ENCODE data around the gene SGTB. TPM values are rescaled to one million over a fixed set of nuclear protein-coding genes. Genes with fewer than 3 reads are reported as not detected.
"Not testable (repeated sequence)": the region's sequence is repeated elsewhere in the genome, so short reads cannot be mapped to it uniquely, and the experiment has no call there.

Gene SGTB
- polyA plus RNA-seq, 6 donors from 2014 or later, result 1.9 to 4.3 (median 3.2) TPM

DNA sequence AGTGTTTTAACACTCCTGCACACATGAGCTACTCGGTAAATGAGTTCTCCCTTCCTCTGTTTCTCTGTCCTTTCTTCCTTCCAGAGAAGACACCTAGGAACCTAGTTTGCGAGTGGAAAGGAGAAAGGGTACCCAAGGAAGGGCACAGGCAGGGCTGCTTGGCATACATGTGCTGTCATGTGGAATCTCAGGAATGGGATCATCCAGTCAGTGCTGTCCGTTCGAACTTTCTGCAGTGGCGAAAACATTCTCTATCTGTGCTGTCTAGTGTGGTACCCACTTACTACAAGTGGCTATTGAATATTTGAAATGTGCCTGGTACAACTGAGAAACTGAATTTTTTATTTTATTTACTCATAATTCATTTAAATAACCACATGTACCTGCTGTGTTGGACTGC is 28.0 kb upstream of the SGTB start:
- no peak overlapping the region for H3K4me3 Mint-ChIP-seq
- no peaks in the 10 kb centered on the region for H3K36me3 Mint-ChIP-seq
- H3K4me1 Mint-ChIP-seq, result no peaks in the 10 kb centered on the region
- peaks cover 0 to 7% (median 0%) of the 10 kb centered on the region in 7 donors for H3K9me3 Mint-ChIP-seq
- no peak for DNase-seq
- ATAC-seq (ENCODE audit: low read depth in 2 of 2), result no peak
- H3K27me3 Mint-ChIP-seq, result no peaks in the 10 kb centered on the region
- H3K27ac Mint-ChIP-seq, result peak overlapping the region in 1 of 6 donors; percentile 5

DNA sequence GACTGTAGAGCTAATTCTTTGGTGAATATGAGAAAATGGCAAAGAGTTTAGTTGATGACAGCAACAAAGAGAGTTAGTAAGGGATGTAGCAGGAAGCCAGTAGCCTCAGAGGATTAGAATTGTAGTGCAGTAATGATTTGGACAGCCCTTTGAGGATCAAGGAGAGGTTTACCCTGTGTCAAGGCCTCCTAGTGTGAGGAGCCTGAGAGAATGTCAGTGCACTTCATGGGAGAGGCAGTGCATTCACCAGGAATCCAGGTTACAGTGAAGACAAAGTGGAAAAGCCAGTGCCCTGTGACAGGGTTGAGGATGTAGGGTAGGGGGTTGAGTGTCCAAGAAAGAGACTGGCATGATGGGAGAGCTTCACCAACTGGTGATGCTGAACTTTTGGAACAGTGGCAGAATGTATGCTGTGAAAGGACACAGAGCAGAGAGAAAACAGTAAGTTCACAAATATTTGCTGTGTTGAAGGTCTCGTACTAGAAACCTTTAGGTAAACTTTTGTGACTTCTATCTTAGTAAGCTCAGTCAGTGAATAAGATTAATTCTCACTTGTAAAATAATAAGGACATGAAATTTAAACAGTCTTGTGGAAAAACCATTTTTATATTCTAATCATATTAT is 27.4 kb upstream of the SGTB start:
- H3K36me3 Mint-ChIP-seq, result no peaks in the 10 kb centered on the region
- no peak overlapping the region for H3K27ac Mint-ChIP-seq
- H3K4me1 Mint-ChIP-seq, result no peaks in the 10 kb centered on the region
- DNase-seq (no peak), ATAC-seq (ENCODE audit: low read depth in 2 of 2) (no peak)
- H3K27me3 Mint-ChIP-seq, result no peaks in the 10 kb centered on the region
- peaks cover 0 to 7% (median 0%) of the 10 kb centered on the region in 7 donors for H3K9me3 Mint-ChIP-seq
- no peak overlapping the region for H3K4me3 Mint-ChIP-seq

DNA sequence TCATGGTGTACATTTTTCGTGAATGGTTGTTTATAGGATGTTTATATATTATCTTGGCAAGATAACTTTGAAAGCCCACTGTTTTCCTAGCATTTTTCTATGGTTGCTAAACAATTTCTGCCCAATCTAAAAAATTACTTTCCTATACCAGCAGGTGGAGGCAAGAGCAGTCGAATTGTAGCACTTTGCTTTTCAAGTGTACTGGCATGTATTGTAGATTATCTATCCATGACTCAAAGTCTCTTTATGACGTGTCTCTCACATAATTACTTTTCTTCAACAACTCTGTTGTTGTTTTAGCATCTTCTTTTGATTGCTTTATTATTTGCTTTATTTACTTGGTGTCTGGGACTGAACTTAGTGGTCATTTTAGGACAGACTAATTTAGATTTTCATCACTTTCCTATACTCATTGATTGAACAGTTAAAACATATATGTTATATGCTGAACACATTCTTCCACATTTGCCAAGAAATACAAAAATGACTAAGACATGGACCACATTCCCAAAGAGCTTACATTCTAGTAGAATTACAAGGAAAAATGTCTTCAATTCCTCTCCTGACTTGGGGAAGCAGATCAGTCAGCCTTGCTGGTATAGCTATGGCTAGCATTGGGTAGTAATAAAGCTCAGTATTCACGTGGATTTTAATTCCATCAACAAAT is 20.8 kb upstream of the SGTB start:
- peak; percentile 49 for ATAC-seq (ENCODE audit: low read depth in 2 of 2)
- DNase-seq, result peak; percentile 11
- H3K27ac Mint-ChIP-seq, result peak overlapping the region in 1 of 6 donors; percentile 75
- H3K36me3 Mint-ChIP-seq, result no peaks in the 10 kb centered on the region
- no peaks in the 10 kb centered on the region for H3K27me3 Mint-ChIP-seq
- H3K9me3 Mint-ChIP-seq, result peaks cover 0 to 4% (median 0%) of the 10 kb centered on the region in 7 donors
- no peaks in the 10 kb centered on the region for H3K4me1 Mint-ChIP-seq
- no peak overlapping the region for H3K4me3 Mint-ChIP-seq

DNA sequence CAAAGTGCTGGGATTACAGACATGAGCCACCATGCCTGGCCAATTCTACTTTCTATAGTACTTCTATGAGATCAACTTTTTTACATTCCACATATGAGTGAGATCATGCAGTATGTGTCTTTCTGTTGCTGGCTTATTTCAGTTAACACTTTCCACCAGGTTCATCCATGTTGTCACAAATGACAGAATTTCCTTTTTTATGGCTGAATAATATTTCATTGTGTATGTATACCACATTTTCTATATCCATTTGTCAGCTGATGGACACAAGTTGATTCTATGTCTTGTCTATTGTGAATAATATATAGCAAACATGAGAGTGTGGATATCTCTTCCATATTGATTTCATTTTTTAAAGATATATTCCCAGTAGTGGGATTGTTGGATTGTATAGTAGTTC is 17.3 kb upstream of the SGTB start:
- no peaks in the 10 kb centered on the region for H3K36me3 Mint-ChIP-seq
- H3K27ac Mint-ChIP-seq, result no peak overlapping the region
- peaks cover 10 to 13% (median 12%) of the 10 kb centered on the region in 3 donors for H3K4me1 Mint-ChIP-seq
- DNase-seq (no peak), ATAC-seq (ENCODE audit: low read depth in 2 of 2) (no peak)
- peaks cover 0 to 7% (median 0%) of the 10 kb centered on the region in 7 donors for H3K9me3 Mint-ChIP-seq
- H3K27me3 Mint-ChIP-seq, result no peaks in the 10 kb centered on the region
- no peak overlapping the region for H3K4me3 Mint-ChIP-seq

DNA sequence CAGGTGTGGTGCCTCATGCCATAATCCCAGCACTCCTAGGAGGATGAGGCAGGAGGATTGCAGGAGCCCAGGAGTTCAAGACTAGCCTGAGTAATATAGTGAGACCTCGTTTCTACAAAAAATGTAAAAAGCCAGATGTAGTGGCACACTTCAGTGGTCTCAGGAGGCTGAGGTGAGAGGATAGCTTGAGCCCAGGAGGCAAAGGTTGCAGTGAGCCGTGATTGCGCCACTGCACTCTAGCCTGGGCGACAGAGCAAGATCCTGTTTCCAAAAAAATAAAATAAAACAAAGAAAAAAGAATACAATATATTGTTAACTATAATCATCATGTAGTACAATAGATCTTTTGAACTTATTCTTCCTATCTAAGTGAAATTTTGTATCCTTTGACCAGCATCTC is 16.4 kb upstream of the SGTB start:
- H3K4me3 Mint-ChIP-seq, result no peak overlapping the region
- no peaks in the 10 kb centered on the region for H3K27me3 Mint-ChIP-seq
- peaks cover 0 to 7% (median 0%) of the 10 kb centered on the region in 7 donors for H3K9me3 Mint-ChIP-seq
- no peak overlapping the region for H3K27ac Mint-ChIP-seq
- H3K4me1 Mint-ChIP-seq, result peaks cover 10 to 13% (median 12%) of the 10 kb centered on the region in 3 donors
- no peak for DNase-seq
- ATAC-seq (ENCODE audit: low read depth in 2 of 2), result no peak
- no peaks in the 10 kb centered on the region for H3K36me3 Mint-ChIP-seq

DNA sequence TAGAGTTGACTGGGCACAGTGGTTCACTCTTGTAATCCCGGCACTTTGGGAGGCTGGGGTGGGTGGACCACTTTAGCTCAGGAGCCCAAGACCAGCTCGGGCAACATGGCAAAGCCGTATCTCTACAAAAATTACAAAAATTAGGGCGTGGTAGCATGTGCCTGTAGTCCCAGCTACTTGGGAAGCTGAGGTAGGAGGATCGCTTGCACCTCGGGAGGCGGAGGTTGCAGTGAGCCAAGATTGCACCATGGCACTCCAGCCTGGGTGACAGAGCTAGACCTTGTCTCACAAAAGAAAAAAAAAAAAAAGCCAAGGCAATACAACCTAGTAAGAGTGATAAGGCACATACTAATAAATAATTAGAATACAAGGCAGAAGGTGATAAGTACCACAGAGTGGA is 15.9 kb upstream of the SGTB start:
- no peaks in the 10 kb centered on the region for H3K36me3 Mint-ChIP-seq
- H3K27ac Mint-ChIP-seq, result no peak overlapping the region
- no peaks in the 10 kb centered on the region for H3K27me3 Mint-ChIP-seq
- H3K4me3 Mint-ChIP-seq, result no peak overlapping the region
- DNase-seq (no peak), ATAC-seq (ENCODE audit: low read depth in 2 of 2) (no peak)
- peaks cover 0 to 7% (median 0%) of the 10 kb centered on the region in 7 donors for H3K9me3 Mint-ChIP-seq
- peaks cover 10 to 13% (median 12%) of the 10 kb centered on the region in 3 donors for H3K4me1 Mint-ChIP-seq

DNA sequence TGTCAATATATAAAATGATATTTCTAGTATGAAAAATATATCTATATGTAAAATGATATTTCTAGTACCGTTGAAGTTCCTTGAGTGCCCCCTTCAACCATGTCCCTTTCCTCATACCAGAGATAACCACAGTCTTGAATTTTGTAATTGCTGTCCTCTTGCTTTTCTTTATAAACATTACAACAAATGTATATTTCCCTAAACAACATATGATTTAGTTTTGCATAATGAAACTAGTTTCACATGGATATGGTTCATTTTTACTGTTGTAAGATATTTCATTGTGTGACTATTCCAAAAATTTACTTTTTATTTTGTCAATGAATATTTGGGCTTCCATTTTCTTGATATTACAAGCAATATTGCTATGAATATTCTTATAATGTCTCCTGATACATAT is 14.1 kb upstream of the SGTB start:
- Mint-ChIP-seq H3K27me3 (no peaks in the 10 kb centered on the region), H3K9me3 (peaks cover 0 to 7% (median 0%) of the 10 kb centered on the region in 7 donors), H3K27ac (no peak overlapping the region), H3K36me3 (no peaks in the 10 kb centered on the region), H3K4me1 (peaks cover 13 to 22% (median 17%) of the 10 kb centered on the region in 3 donors), H3K4me3 (peak overlapping the region in 1 of 8 donors; percentile 31)
- ATAC-seq (ENCODE audit: low read depth in 2 of 2) (no peak), DNase-seq (no peak)

DNA sequence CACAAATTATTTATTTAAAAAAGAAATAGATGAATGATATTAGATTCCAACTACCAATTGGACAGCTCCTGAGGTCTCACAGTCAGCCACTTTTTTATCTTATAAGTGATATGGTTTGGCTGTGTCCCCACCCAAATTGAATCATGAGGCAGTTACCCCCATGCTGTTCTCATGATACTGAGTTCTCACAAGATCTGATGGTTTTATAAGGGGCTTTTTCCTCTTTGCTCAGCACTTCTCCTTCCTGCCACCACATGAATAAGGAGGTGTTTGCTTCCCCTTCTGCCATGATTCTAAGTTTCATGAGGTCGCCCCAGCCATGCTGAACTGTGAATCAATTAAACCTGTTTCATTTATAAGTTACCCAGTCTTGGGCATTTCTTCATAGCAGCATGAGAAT is 13.0 kb upstream of the SGTB start:
- Mint-ChIP-seq H3K27me3 (no peaks in the 10 kb centered on the region), H3K27ac (peak overlapping the region in 5 of 6 donors; percentile 4 to 87 (median 62))
- ATAC-seq (ENCODE audit: low read depth in 2 of 2), result peak; percentile 86

DNA sequence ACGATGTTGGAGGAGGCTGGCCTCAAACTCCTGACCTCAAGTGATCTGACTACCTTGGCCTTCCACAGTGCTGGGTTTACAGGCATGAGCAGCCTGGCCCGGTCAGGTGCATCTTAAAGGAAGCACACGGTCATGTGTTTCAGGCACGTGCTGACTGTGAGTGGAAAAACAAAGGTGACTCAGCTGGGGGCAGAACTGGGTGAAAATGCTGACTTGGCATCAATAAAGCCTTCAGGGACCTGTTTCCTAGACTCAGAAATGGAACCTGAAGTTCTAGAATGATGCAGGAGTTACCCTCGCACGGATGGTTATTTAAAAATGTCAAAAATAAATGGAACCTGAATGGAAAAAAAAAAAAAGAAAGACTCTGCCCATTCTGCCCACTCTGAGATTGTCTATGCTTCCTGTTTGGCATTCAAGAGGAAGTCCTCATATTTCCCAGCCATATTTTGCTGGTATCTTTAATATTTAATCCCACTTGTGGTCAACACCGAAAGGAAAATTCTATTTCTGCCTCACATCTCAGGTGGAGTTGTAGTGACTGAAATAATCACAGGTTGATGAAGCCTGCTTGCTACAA is 12.4 kb upstream of the SGTB start:
- not testable (repeated sequence) for H3K36me3 Mint-ChIP-seq; H3K27me3 Mint-ChIP-seq; DNase-seq; H3K9me3 Mint-ChIP-seq; ATAC-seq (ENCODE audit: low read depth in 2 of 2)
- peak overlapping the region in 1 of 8 donors; percentile 59 for H3K4me3 Mint-ChIP-seq
- H3K27ac Mint-ChIP-seq, result peak overlapping the region in 5 of 6 donors; percentile 4 to 87 (median 62)
- peaks cover 13 to 25% (median 20%) of the 10 kb centered on the region in 3 donors for H3K4me1 Mint-ChIP-seq

More for the DNA sequence above, 13.0 kb upstream of the SGTB start:
- Mint-ChIP-seq H3K4me1 (peaks cover 13 to 25% (median 20%) of the 10 kb centered on the region in 3 donors), H3K4me3 (peak overlapping the region in 1 of 8 donors; percentile 0), H3K36me3 (no peaks in the 10 kb centered on the region), H3K9me3 (peaks cover 0 to 7% (median 0%) of the 10 kb centered on the region in 7 donors)
- peak; percentile 54 for DNase-seq

DNA sequence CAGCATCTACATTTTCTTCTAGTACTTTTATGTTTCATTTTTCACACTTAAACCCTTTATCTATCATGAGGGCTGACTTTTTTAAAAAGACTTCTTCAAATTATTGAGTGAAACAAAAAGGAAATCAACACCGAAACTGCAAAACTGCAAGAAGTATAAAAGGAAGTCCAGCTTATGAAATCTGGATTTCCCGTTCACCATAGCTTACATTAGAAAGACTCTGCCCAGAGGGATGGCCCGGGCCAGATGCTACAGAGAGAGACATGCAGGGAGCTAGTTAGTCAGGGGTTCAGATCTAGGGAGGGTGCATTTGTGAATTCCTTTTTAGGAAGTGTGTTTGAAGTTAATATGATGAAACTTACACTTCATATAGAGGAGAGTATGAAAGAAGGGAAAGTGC is 10.1 kb upstream of the SGTB start:
- H3K9me3 Mint-ChIP-seq; H3K27me3 Mint-ChIP-seq; H3K36me3 Mint-ChIP-seq; ATAC-seq (ENCODE audit: low read depth in 2 of 2): not testable (repeated sequence)
- H3K4me3 Mint-ChIP-seq, result peak overlapping the region in 1 of 8 donors; percentile 83
- H3K4me1 Mint-ChIP-seq, result peaks cover 13 to 33% (median 20%) of the 10 kb centered on the region in 3 donors
- peak; percentile 24 for DNase-seq
- peak overlapping the region in 3 of 6 donors; percentile 69 to 92 (median 87) for H3K27ac Mint-ChIP-seq

DNA sequence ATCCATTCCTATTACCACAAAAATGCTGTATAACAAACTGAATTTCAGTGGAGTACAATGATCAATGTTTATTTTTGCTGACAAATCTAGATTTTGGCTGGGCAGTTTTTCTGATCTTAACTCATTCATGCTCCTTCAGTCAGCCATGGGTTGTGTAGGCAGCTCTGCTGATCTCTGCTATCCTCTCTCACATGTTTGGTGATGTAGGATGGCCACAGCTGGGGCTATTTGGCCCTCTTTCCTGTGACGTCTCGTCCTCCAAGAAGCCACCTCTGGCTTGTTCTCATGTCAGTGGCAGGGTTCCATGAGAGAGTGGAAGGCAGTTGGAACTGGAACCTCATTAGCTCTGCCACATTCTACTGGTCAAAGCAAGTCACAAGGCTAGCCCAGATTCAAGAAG is 9.0 kb upstream of the SGTB start:
- no peaks in the 10 kb centered on the region for H3K27me3 Mint-ChIP-seq
- H3K27ac Mint-ChIP-seq, result peak overlapping the region in 1 of 6 donors; percentile 11
- H3K4me1 Mint-ChIP-seq, result peaks cover 13 to 35% (median 20%) of the 10 kb centered on the region in 3 donors
- DNase-seq (no peak), ATAC-seq (ENCODE audit: low read depth in 2 of 2) (no peak)
- H3K4me3 Mint-ChIP-seq, result no peak overlapping the region
- no peaks in the 10 kb centered on the region for H3K36me3 Mint-ChIP-seq
- peaks cover 0 to 5% (median 0%) of the 10 kb centered on the region in 7 donors for H3K9me3 Mint-ChIP-seq

DNA sequence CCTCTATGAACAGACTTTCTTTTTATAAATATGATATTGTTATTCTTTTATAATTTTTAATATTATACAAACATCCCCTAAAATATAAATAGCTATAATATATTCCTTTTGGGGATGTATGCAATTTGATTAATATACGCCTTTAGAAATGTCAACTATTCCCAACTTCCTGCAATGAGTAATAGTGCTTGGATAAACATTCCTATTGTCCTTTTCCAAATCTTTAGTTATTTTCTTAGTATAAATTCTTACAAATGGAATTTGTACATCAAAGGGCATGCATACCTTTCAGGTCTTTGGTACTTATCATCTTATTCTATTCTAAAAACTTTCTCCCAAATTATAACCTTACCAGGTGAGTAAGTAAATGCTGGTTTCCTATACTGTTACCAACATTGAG is 6.3 kb upstream of the SGTB start:
- no peak for DNase-seq
- no peak overlapping the region for H3K4me3 Mint-ChIP-seq
- H3K36me3 Mint-ChIP-seq, result no peaks in the 10 kb centered on the region
- no peaks in the 10 kb centered on the region for H3K9me3 Mint-ChIP-seq
- no peaks in the 10 kb centered on the region for H3K27me3 Mint-ChIP-seq
- H3K4me1 Mint-ChIP-seq, result peaks cover 1 to 25% (median 12%) of the 10 kb centered on the region in 3 donors
- no peak for ATAC-seq (ENCODE audit: low read depth in 2 of 2)
- H3K27ac Mint-ChIP-seq, result peak overlapping the region in 1 of 6 donors; percentile 33

DNA sequence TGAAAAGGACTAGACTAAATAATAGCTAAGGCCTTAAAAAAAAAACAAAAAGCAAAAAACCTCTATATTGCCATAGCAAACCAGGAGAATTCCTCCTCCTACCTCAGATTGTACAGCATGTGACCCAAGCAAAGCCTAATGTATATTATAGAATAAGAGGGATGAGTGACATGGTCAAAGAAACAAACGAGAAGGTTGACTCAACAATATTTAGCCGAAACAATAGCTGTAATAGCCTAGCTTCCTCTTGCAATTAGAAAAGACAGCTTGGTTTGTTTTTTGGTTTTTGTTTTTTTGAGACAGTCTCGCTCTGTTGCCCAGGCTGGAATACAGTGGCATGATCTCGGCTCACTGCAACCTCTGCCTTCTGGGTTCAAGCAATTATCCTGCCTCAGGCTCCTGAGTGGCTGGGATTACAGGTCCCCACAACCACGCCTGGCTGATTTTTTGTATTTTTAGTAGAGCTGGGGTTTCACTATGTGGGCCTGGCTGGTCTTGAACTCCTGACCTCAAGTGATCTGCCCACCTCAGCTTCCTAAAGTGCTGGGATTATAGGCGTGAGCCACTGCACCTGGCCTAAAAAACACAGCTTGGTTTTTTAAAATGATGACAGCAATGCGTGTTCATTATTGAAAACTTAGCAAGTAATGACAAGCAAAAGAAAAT is 5.7 kb upstream of the SGTB start:
- no peak for DNase-seq
- Mint-ChIP-seq H3K9me3 (peaks cover 0 to 1% (median 0%) of the 10 kb centered on the region in 7 donors), H3K27me3 (no peaks in the 10 kb centered on the region), H3K4me1 (peaks cover 7 to 31% (median 18%) of the 10 kb centered on the region in 3 donors), H3K27ac (peak overlapping the region in 2 of 6 donors; percentile 51 to 60), H3K36me3 (no peaks in the 10 kb centered on the region), H3K4me3 (peak overlapping the region in 1 of 8 donors; percentile 54)
- ATAC-seq (ENCODE audit: low read depth in 2 of 2), result no peak
